ENCODE measurements around the gene AHI1. TPM values are rescaled to one million over a fixed set of nuclear protein-coding genes. Genes with fewer than 3 reads are reported as not detected.

Gene AHI1
- total and polyA plus RNA-seq, 9 donors: 7.1 to 56.2 (median 26.7) TPM

GRCh38 chr6:135505648-135506047, 8.1 kb upstream of the AHI1 start:
- H3K4me3 ChIP-seq: no peak overlapping the region
- intact Hi-C loops (cut with DNase I): no loop called here
- no peaks in the 10 kb centered on the region for H3K4me1 ChIP-seq (ENCODE audit: insufficient read depth)
- H3K9me3 ChIP-seq: no peaks in the 10 kb centered on the region
- TF ChIP-seq EP300 (IDR thresholded peaks at IDR 0.05) (no peak), CTCF (IDR thresholded peaks at IDR 0.05) (no peak), POLR2A (IDR thresholded peaks at IDR 0.05) (no peak)
- H3K36me3 ChIP-seq: no peaks in the 10 kb centered on the region
- no peak overlapping the region for H3K27ac ChIP-seq
- no peaks in the 10 kb centered on the region for H3K27me3 ChIP-seq
- 27 to 43% (median 28%) methylated on average over 1 of the region's 1 CpG for WGBS, 3 donors
- DNase-seq: no peak

- intact Hi-C loops (cut with DNase I): no loop called here
Measured at GRCh38 chr6:135505222-135505621, 7.7 kb upstream of the AHI1 start.

GRCh38 chr6:135504734-135505133, 7.2 kb upstream of the AHI1 start:
- Histone ChIP-seq H3K4me1 (ENCODE audit: insufficient read depth) (no peaks in the 10 kb centered on the region), H3K27ac (no peak overlapping the region), H3K36me3 (no peaks in the 10 kb centered on the region), H3K9me3 (no peaks in the 10 kb centered on the region), H3K27me3 (no peaks in the 10 kb centered on the region), H3K4me3 (no peak overlapping the region)
- intact Hi-C loops (cut with DNase I): no loop called here
- no peak for TF ChIP-seq CTCF (IDR thresholded peaks at IDR 0.05)
- TF ChIP-seq EP300 (IDR thresholded peaks at IDR 0.05): no peak
- TF ChIP-seq POLR2A (IDR thresholded peaks at IDR 0.05): no peak
- no peak for DNase-seq
- WGBS, 3 donors: 85 to 86% (median 85%) methylated on average over 3 of the region's 3 CpGs

More at GRCh38 chr6:135505222-135505621, 7.7 kb upstream of the AHI1 start:
- 94 to 96% (median 95%) methylated on average over 3 of the region's 3 CpGs for WGBS, 3 donors
- no peaks in the 10 kb centered on the region for H3K27me3 ChIP-seq
- H3K4me3 ChIP-seq: no peak overlapping the region
- no peak for DNase-seq
- TF ChIP-seq POLR2A (IDR thresholded peaks at IDR 0.05) (no peak), EP300 (IDR thresholded peaks at IDR 0.05) (no peak), CTCF (IDR thresholded peaks at IDR 0.05) (no peak)
- no peaks in the 10 kb centered on the region for H3K4me1 ChIP-seq (ENCODE audit: insufficient read depth)
- no peak overlapping the region for H3K27ac ChIP-seq
- H3K36me3 ChIP-seq: no peaks in the 10 kb centered on the region
- H3K9me3 ChIP-seq: no peaks in the 10 kb centered on the region

- intact Hi-C loops (cut with DNase I): no loop called here
- H3K4me3 ChIP-seq: no peak overlapping the region
- DNase-seq: no peak
- TF ChIP-seq EP300 (IDR thresholded peaks at IDR 0.05) (no peak), POLR2A (IDR thresholded peaks at IDR 0.05) (no peak), CTCF (IDR thresholded peaks at IDR 0.05) (no peak)
- 77 to 83% (median 82%) methylated on average over 6 of the region's 6 CpGs for WGBS, 3 donors
- no peaks in the 10 kb centered on the region for H3K4me1 ChIP-seq (ENCODE audit: insufficient read depth)
- no peaks in the 10 kb centered on the region for H3K27me3 ChIP-seq
- H3K36me3 ChIP-seq: no peaks in the 10 kb centered on the region
- H3K27ac ChIP-seq: no peak overlapping the region
- H3K9me3 ChIP-seq: no peaks in the 10 kb centered on the region
Measured at GRCh38 chr6:135503703-135504475, 6.3 kb upstream of the AHI1 start.

Data from ovary (tissue), 9 donors.